ENCODE data around the gene PGGHG.
"Not testable (repeated sequence)": the region's sequence is repeated elsewhere in the genome, so short reads cannot be mapped to it uniquely, and the experiment has no call there.

Gene PGGHG

GRCh38 chr11:316031-316701 is 27.2 kb downstream of the PGGHG start:
- H3K4me3 ChIP-seq (ENCODE audit: low read depth, low read length), result peak overlapping the region; percentile 61
- DNase-seq (ENCODE audit: low read depth), result no peak
- TF ChIP-seq, protein P1, sequence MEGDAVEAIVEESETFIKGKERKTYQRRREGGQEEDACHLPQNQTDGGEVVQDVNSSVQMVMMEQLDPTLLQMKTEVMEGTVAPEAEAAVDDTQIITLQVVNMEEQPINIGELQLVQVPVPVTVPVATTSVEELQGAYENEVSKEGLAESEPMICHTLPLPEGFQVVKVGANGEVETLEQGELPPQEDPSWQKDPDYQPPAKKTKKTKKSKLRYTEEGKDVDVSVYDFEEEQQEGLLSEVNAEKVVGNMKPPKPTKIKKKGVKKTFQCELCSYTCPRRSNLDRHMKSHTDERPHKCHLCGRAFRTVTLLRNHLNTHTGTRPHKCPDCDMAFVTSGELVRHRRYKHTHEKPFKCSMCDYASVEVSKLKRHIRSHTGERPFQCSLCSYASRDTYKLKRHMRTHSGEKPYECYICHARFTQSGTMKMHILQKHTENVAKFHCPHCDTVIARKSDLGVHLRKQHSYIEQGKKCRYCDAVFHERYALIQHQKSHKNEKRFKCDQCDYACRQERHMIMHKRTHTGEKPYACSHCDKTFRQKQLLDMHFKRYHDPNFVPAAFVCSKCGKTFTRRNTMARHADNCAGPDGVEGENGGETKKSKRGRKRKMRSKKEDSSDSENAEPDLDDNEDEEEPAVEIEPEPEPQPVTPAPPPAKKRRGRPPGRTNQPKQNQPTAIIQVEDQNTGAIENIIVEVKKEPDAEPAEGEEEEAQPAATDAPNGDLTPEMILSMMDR (IDR thresholded peaks at IDR 0.05; ENCODE audit: low read depth, low read length, missing control alignments), result no peak
- in situ Hi-C loops (cut with HindIII; ENCODE audit: low sequenced_read_pairs), result no loop called here

GRCh38 chr11:316891-317301 is 28.0 kb downstream of the PGGHG start:
- TF ChIP-seq, protein P1 (IDR thresholded peaks at IDR 0.05; ENCODE audit: low read depth, low read length, missing control alignments), result no peak
- in situ Hi-C loops (cut with HindIII; ENCODE audit: low sequenced_read_pairs), result no loop called here
- no peak for DNase-seq (ENCODE audit: low read depth)
- peak overlapping the region; percentile 61 for H3K4me3 ChIP-seq (ENCODE audit: low read depth, low read length)

GRCh38 chr11:317668-318404 is 28.9 kb downstream of the PGGHG start:
- H3K4me3 ChIP-seq (ENCODE audit: low read depth, low read length); in situ Hi-C loops (cut with HindIII; ENCODE audit: low sequenced_read_pairs); DNase-seq (ENCODE audit: low read depth): not testable (repeated sequence)

DNA sequence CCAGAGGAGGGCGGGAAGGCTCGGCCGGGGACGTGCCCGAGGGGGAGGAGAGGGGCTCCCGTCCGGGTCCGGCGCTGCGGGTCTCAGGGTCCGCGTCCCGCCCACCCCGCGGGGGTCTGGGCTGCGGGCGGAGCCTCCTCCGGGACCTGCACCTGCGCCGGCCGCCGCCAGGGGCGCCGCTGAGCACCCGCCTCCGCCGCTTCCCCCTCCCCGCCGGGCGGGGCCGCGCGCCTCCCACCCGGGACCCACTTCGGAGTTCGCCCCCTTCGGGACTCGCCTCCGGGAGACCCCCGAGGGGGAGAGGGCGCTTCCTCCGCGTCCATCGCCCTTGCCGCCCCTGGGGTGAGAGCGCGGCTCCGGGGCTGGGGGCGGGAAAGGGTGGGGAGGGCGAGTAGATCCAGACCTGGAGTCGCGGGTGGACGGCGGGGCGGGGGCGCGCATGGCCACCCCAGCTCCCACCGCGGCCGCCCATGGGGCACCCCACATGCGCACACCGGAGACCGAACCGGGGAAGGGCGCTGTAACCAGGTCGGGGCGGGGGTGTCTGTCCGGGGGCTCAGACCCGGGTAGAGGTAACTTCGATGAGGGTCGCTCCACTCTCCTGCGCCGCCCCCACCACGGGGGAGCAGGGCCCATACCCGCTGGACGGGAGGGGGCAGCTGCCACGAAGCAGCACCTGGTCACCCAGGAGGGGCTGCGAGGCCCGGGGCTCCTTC is 29.6 kb downstream of the PGGHG start:
- in situ Hi-C loops (cut with HindIII; ENCODE audit: low sequenced_read_pairs); DNase-seq (ENCODE audit: low read depth): not testable (repeated sequence)
- H3K4me3 ChIP-seq (ENCODE audit: low read depth, low read length), result peak overlapping the region; percentile 72

GRCh38 chr11:319121-319887 is 30.4 kb downstream of the PGGHG start:
- in situ Hi-C loops (cut with HindIII; ENCODE audit: low sequenced_read_pairs); DNase-seq (ENCODE audit: low read depth): not testable (repeated sequence)
- H3K4me3 ChIP-seq (ENCODE audit: low read depth, low read length), result peak overlapping the region; percentile 72

DNA sequence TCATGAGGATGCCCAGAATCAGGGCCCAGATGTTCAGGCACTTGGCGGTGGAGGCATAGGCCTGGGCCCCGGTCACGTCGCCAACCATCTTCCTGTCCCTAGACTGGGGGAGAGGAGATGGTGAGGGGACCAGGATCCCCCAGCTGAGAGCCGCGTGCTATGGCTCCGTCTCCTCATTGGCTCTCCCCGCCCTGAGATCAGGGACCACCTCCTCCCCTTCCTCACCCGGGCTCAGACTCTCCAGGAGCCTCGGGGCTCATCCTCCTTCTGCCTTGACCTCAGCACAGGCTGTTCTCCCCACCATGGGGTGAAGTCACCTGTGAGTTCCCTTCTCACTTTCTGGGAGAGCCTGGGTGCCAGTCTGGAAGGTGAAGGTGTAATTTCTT is 31.0 kb downstream of the PGGHG start:
- H3K4me3 ChIP-seq (ENCODE audit: low read depth, low read length), result peak overlapping the region; percentile 72
- DNase-seq (ENCODE audit: low read depth); in situ Hi-C loops (cut with HindIII; ENCODE audit: low sequenced_read_pairs): not testable (repeated sequence)

DNA sequence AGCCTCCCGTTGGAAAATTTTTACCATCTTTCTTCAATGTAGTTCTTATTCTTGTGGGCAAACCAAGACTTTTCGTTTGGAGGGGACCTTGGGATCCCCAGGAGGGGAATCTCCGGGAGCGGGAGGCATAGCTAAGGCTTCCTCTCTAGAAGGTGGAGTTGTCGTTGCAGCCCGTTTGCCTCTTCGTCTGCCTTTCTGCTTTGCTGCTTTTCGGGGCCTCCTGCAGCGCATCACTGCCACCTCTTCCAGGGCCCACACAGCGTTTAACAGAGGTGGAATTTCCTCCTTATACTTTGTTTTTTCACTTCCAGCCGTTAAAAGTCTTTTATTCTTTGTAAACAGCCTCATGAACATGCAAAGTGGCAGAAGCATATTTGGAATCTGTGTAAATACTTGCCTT is 35.2 kb downstream of the PGGHG start:
- TF ChIP-seq, protein P1 (IDR thresholded peaks at IDR 0.05; ENCODE audit: low read depth, low read length, missing control alignments), result no peak
- in situ Hi-C loops (cut with HindIII; ENCODE audit: low sequenced_read_pairs), result no loop called here
- no peak for DNase-seq (ENCODE audit: low read depth)
- no peak overlapping the region for H3K4me3 ChIP-seq (ENCODE audit: low read depth, low read length)

- H3K4me3 ChIP-seq (ENCODE audit: low read depth, low read length); DNase-seq (ENCODE audit: low read depth); in situ Hi-C loops (cut with HindIII; ENCODE audit: low sequenced_read_pairs): not testable (repeated sequence)
Observed at GRCh38 chr11:324593-325517, 35.9 kb downstream of the PGGHG start.
